Measurements from ENCODE around the gene CISH. TPM values are rescaled to one million over a fixed set of nuclear protein-coding genes. Genes with fewer than 3 reads are reported as not detected.
A peak's percentile ranks its signal among the peaks of the same experiment; 100 is the strongest.

Gene CISH
- total RNA-seq, 4 donors from 2014 or later = 3.3 to 50.5 (median 20.3) TPM

DNA sequence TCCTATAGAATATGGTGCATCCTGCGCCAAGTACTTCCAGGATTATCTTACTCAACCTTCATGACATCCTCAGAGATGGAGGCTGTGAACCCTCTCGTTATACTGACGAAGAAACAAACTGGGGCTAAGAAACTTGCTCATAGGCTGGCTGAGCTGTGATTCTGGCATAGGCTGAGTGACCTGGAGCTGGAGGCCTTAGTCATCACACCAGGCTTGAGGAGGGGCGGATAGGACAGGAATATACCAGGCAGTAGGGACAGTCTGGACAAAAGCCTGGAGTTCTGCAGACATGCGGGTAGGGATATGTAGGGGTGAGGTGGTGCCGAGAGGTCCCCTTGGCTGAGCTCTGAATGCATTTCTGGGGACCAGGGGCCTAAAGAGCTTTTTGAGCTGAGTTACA, 24.2 kb downstream of the CISH start:
- peak; percentile 36 to 39 for TF ChIP-seq POLR2A (IDR thresholded peaks at IDR 0.05)
- TF ChIP-seq, protein P1, sequence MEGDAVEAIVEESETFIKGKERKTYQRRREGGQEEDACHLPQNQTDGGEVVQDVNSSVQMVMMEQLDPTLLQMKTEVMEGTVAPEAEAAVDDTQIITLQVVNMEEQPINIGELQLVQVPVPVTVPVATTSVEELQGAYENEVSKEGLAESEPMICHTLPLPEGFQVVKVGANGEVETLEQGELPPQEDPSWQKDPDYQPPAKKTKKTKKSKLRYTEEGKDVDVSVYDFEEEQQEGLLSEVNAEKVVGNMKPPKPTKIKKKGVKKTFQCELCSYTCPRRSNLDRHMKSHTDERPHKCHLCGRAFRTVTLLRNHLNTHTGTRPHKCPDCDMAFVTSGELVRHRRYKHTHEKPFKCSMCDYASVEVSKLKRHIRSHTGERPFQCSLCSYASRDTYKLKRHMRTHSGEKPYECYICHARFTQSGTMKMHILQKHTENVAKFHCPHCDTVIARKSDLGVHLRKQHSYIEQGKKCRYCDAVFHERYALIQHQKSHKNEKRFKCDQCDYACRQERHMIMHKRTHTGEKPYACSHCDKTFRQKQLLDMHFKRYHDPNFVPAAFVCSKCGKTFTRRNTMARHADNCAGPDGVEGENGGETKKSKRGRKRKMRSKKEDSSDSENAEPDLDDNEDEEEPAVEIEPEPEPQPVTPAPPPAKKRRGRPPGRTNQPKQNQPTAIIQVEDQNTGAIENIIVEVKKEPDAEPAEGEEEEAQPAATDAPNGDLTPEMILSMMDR (IDR thresholded peaks at IDR 0.05 in 4 of 5, conservative IDR thresholded peaks at IDR 0.05 in 1 of 5) = no peak
- peak; percentile 55 to 59 for ATAC-seq
- in situ Hi-C loops (cut with MboI; ENCODE audit: low sequenced_read_pairs in 4 of 4) = no loop called here
- DNase-seq = peak; percentile 59 to 88
- Histone ChIP-seq H3K4me1 (peaks cover 75 to 79% of the 10 kb centered on the region in 2 donors), H3K27ac (peak overlapping the region; percentile 95 to 99 (median 97)), H3K36me3 (no peaks in the 10 kb centered on the region), H3K4me3 (peak overlapping the region in 1 of 4 donors; percentile 14), H3K9me3 (no peaks in the 10 kb centered on the region), H3K27me3 (no peaks in the 10 kb centered on the region)
- intact Hi-C loops (cut with DNase I; ENCODE audit: low total_unique reads) = no loop called here

DNA sequence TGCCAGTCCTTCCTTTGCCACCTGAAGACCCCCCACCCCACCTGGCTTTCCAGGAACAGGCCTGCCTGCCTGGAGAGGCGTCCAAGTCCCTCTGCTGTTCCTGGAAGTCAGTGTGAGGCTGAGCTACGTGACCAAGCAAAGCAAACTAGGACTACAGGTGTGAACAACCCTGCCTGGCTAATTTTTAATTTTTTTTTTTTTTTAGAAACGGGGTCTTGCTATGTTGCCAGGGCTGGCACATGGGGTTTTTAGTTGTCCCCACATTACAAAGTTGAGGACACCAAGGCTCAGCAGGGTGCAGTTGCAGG, 24.9 kb downstream of the CISH start:
- peak overlapping the region; percentile 95 to 99 (median 97) for H3K27ac ChIP-seq
- H3K27me3 ChIP-seq = no peaks in the 10 kb centered on the region
- intact Hi-C loops (cut with DNase I; ENCODE audit: low total_unique reads) = no loop called here
- peaks cover 79 to 83% of the 10 kb centered on the region in 2 donors for H3K4me1 ChIP-seq
- H3K36me3 ChIP-seq = no peaks in the 10 kb centered on the region
- no peak for TF ChIP-seq POLR2A (IDR thresholded peaks at IDR 0.05)
- TF ChIP-seq, protein P1 (IDR thresholded peaks at IDR 0.05 in 4 of 5, conservative IDR thresholded peaks at IDR 0.05 in 1 of 5) = no peak
- no peaks in the 10 kb centered on the region for H3K9me3 ChIP-seq
- no peak for ATAC-seq
- DNase-seq = no peak
- in situ Hi-C loops (cut with MboI; ENCODE audit: low sequenced_read_pairs in 4 of 4) = no loop called here
- no peak overlapping the region for H3K4me3 ChIP-seq

DNA sequence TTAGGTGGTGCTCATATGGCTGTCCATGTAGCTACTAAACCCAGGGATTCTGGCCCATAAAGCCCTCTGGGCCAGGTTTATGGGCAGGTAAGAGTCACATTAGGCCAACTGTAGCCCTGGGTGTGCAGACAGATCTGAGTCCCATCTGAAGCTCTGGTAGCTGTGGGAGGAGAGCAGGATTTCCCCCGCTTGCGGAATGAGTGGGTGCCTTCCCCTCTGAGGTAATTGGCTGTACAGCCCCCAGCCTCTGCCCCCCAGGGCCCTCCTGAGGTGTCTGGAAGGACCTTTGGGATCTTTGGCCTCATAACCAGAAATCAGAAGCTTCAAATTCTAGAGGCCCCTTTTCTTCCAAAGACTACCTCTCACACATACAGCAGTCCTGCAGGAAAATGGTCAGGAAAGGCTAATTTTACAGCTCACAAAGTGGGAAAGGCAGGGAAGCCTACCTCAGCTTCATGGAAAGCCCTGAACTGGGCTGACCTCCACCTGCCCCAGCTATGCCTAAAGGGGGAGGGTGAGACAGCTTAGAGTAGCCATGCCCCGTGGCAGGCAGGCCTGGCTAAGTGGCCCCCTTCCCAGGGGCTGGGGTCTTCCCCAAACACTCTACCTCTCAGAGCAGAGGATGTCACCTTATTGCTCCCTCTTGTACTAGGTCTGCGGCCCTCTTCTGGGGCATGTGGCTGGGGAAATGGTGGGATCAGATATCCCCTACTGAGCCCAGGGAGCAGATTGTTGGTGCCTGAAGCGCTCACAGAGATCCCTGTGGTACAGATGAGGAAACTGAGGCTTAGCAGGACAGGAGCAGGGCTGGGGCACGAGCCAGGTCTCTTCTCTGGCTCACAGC, 25.4 kb downstream of the CISH start:
- DNase-seq (no peak), ATAC-seq (no peak)
- TF ChIP-seq, protein P1 (IDR thresholded peaks at IDR 0.05 in 4 of 5, conservative IDR thresholded peaks at IDR 0.05 in 1 of 5) = no peak
- TF ChIP-seq POLR2A (IDR thresholded peaks at IDR 0.05) = no peak
- peaks cover 81 to 86% of the 10 kb centered on the region in 2 donors for H3K4me1 ChIP-seq
- H3K27ac ChIP-seq = peak overlapping the region; percentile 95 to 99 (median 97)
- H3K36me3 ChIP-seq = no peaks in the 10 kb centered on the region
- in situ Hi-C loops (cut with MboI; ENCODE audit: low sequenced_read_pairs in 4 of 4) (no loop called here), intact Hi-C loops (cut with DNase I; ENCODE audit: low total_unique reads) (no loop called here)
- no peak overlapping the region for H3K4me3 ChIP-seq
- H3K27me3 ChIP-seq = no peaks in the 10 kb centered on the region
- H3K9me3 ChIP-seq = no peaks in the 10 kb centered on the region

DNA sequence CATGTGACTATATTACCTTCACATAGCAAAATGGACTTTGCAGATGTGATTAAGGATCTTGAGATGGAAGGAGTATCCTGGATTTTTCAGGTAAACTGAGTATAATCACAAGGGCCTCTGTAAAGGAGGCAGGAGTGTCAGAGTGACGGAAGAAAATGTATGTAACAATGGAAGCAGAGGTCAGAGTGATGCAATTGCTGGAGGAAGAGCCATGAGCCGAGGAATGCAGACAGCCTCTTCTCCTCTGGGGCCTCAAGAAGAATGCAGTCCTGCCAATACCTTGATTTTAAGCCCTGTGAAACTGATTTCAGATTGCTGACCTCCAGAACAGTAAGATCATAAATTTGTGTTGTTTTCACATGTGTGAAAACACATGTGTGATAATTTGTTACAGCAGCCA, 27.2 kb downstream of the CISH start:
- Histone ChIP-seq H3K27me3 (no peaks in the 10 kb centered on the region), H3K36me3 (no peaks in the 10 kb centered on the region), H3K4me1 (peaks cover 84 to 85% of the 10 kb centered on the region in 2 donors), H3K27ac (peak overlapping the region; percentile 95 to 99 (median 97)), H3K9me3 (no peaks in the 10 kb centered on the region), H3K4me3 (no peak overlapping the region)
- no peak for DNase-seq
- intact Hi-C loops (cut with DNase I; ENCODE audit: low total_unique reads) (loop anchor here (1.0 to 5.0 kb wide), 3 partner anchors 17 to 1388 kb away; partner anchors contain the start of gene ABHD14B), in situ Hi-C loops (cut with MboI; ENCODE audit: low sequenced_read_pairs in 4 of 4) (no loop called here)
- TF ChIP-seq POLR2A (IDR thresholded peaks at IDR 0.05) = no peak
- TF ChIP-seq, protein P1 (IDR thresholded peaks at IDR 0.05 in 4 of 5, conservative IDR thresholded peaks at IDR 0.05 in 1 of 5) = no peak
- ATAC-seq = peak; percentile 9 to 11
